WTC11 (cell line): ENCODE data around the gene DGUOK. TPM values are rescaled to one million over a fixed set of nuclear protein-coding genes. Genes with fewer than 3 reads are reported as not detected.

Source experiments
- ATAC-seq: fragments of 200-7000 bp; cut with Tn5 transposase; 2 replicates; pipeline ENCODE4 v1.10.0; 2021; ENCODE audit warnings: mild to moderate bottlenecking, moderate library complexity
- CTCF ChIA-PET: fragments of 300-600 bp; sonication (Branson Sonifier 250); formaldehyde crosslinking; loops from one replicate; lab custom pipeline; 2021; ENCODE audit warnings: antibody characterized with exemption; lab: Charles Lee
- POLR2A ChIA-PET: fragments of 350-600 bp; sonication (Branson Sonifier 250); formaldehyde crosslinking; loops from one replicate; lab custom pipeline; 2021; ENCODE audit warnings: antibody characterized with exemption; lab: Charles Lee
- DNase-seq: peaks from one replicate; pipeline ENCODE4 v3.0.0; 2021; ENCODE audit warnings: low spot score
- H3K27ac Mint-ChIP-seq: 2 replicates; pipeline ENCODE4 v1.8.0; 2021; ENCODE audit warnings: mixed read lengths
- H3K27me3 Mint-ChIP-seq: 2 replicates; pipeline ENCODE4 v1.8.0; 2021; ENCODE audit warnings: low read depth, mild to moderate bottlenecking, moderate library complexity, mixed read lengths
- H3K36me3 Mint-ChIP-seq: 2 replicates; pipeline ENCODE4 v1.8.0; 2021; ENCODE audit warnings: mixed read lengths
- H3K4me1 Mint-ChIP-seq: 2 replicates; pipeline ENCODE4 v1.8.0; 2022; ENCODE audit warnings: mixed read lengths
- H3K4me3 Mint-ChIP-seq: 2 replicates; pipeline ENCODE4 v1.8.0; 2021; ENCODE audit warnings: mild to moderate bottlenecking, moderate library complexity, mixed read lengths
- H3K9me3 Mint-ChIP-seq: 2 replicates; pipeline ENCODE4 v1.8.0; 2021; ENCODE audit warnings: mixed read lengths
- CTCF ChIP-seq: fragments of 200-600 bp; IDR thresholded peaks from 2 replicates; pipeline ENCODE4 v1.8.0; 2022; ENCODE audit warnings: antibody characterized with exemption
- E2F1 ChIP-seq: sonication (generic); formaldehyde crosslinking; IDR thresholded peaks from 2 replicates; pipeline ENCODE4 v1.8.0; 2022; ENCODE audit warnings: mild to moderate bottlenecking, missing genetic modification reagents
- ELF4 ChIP-seq: sonication (generic); formaldehyde crosslinking; IDR thresholded peaks from 2 replicates; pipeline ENCODE4 v1.8.1; 2022; ENCODE audit warnings: low read depth, mild to moderate bottlenecking, moderate library complexity, missing genetic modification reagents
- ESRRA ChIP-seq: sonication (generic); formaldehyde crosslinking; IDR thresholded peaks from 2 replicates; pipeline ENCODE4 v1.8.1; 2022; ENCODE audit warnings: mild to moderate bottlenecking, missing genetic modification reagents, borderline replicate concordance
- FOXP1 ChIP-seq: sonication (generic); formaldehyde crosslinking; IDR thresholded peaks from 2 replicates; pipeline ENCODE4 v1.8.0; 2022; ENCODE audit warnings: missing genetic modification reagents, mild to moderate bottlenecking, moderate library complexity, borderline replicate concordance
- FOXP4 ChIP-seq: sonication (generic); formaldehyde crosslinking; IDR thresholded peaks from 2 replicates; pipeline ENCODE4 v1.8.0; 2022; ENCODE audit warnings: mild to moderate bottlenecking, missing genetic modification reagents
- MAX ChIP-seq: sonication (generic); formaldehyde crosslinking; IDR thresholded peaks from 2 replicates; pipeline ENCODE4 v1.8.0; 2022; ENCODE audit warnings: mild to moderate bottlenecking, missing genetic modification reagents
- MXD4 ChIP-seq: fragments of 250-450 bp; sonication (Bioruptor Pico); IDR thresholded peaks from 2 replicates; pipeline ENCODE4 v1.8.0; 2021; ENCODE audit warnings: mild to moderate bottlenecking, moderate library complexity, borderline replicate concordance
- NR2C2 ChIP-seq: sonication (generic); formaldehyde crosslinking; IDR thresholded peaks from 2 replicates; pipeline ENCODE4 v1.8.0; 2022; ENCODE audit warnings: mild to moderate bottlenecking, missing genetic modification reagents
- OVOL2 ChIP-seq: fragments of 250-450 bp; sonication (Bioruptor Pico); IDR thresholded peaks from 2 replicates; pipeline ENCODE4 v1.9.0; 2021; ENCODE audit warnings: mild to moderate bottlenecking, borderline replicate concordance
- PRRX2 ChIP-seq: fragments of 250-450 bp; sonication (Bioruptor Pico); IDR thresholded peaks from 2 replicates; pipeline ENCODE4 v1.8.0; 2021; ENCODE audit warnings: mild to moderate bottlenecking
- SMAD3 ChIP-seq: sonication (generic); formaldehyde crosslinking; IDR thresholded peaks from 2 replicates; pipeline ENCODE4 v1.8.0; 2022; ENCODE audit warnings: missing genetic modification reagents, mild to moderate bottlenecking, borderline replicate concordance
- TEAD1 ChIP-seq: sonication (generic); formaldehyde crosslinking; IDR thresholded peaks from 2 replicates; pipeline ENCODE4 v1.8.0; 2022; ENCODE audit warnings: mild to moderate bottlenecking, missing genetic modification reagents
- ZNF263 ChIP-seq: sonication (generic); formaldehyde crosslinking; IDR thresholded peaks from 2 replicates; pipeline ENCODE4 v1.8.1; 2022; ENCODE audit warnings: low read depth, mild to moderate bottlenecking, moderate library complexity, missing genetic modification reagents
- total RNA-seq: library from RNA; stranded (reverse); gene quantifications from 3 replicates; pipeline ENCODE4 v1.2.3, GENCODE V29; 2021
- TF ChIP-seq, protein P1 (sequence below): sonication (generic); formaldehyde crosslinking; IDR thresholded peaks from 2 replicates; pipeline ENCODE4 v1.8.1; 2022; ENCODE audit warnings: missing genetic modification reagents, borderline replicate concordance
- TF ChIP-seq, protein P2 (sequence below): sonication (generic); formaldehyde crosslinking; IDR thresholded peaks from 2 replicates; pipeline ENCODE4 v1.8.1; 2023; ENCODE audit warnings: mild to moderate bottlenecking, missing genetic modification reagents

DGUOK gene
- total RNA-seq, 1 experiment from 2014 or later, result 105 TPM

GRCh38 chr2:73981081-73982001 is 54.7 kb downstream of the DGUOK start (continued):
- TF ChIP-seq ELF4 (CRISPR knock-in tag), result no peak
- TF ChIP-seq E2F1 (CRISPR knock-in tag), result 0 out of 2 replicates have a peak, but pooled peaks have one; percentile 41
- TF ChIP-seq NR2C2 (CRISPR knock-in tag), result no peak
- TF ChIP-seq SMAD3 (CRISPR knock-in tag), result no peak
- TF ChIP-seq, protein P1, sequence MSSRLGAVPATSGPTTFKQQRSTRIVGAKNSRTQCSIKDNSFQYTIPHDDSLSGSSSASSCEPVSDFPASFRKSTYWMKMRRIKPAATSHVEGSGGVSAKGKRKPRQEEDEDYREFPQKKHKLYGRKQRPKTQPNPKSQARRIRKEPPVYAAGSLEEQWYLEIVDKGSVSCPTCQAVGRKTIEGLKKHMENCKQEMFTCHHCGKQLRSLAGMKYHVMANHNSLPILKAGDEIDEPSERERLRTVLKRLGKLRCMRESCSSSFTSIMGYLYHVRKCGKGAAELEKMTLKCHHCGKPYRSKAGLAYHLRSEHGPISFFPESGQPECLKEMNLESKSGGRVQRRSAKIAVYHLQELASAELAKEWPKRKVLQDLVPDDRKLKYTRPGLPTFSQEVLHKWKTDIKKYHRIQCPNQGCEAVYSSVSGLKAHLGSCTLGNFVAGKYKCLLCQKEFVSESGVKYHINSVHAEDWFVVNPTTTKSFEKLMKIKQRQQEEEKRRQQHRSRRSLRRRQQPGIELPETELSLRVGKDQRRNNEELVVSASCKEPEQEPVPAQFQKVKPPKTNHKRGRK (CRISPR knock-in tag), result no peak
- TF ChIP-seq PRRX2 (CRISPR knock-in tag), result no peak
- TF ChIP-seq ESRRA (CRISPR knock-in tag), result no peak
- TF ChIP-seq CTCF, result no peak
- TF ChIP-seq MXD4, result no peak
- no peak for TF ChIP-seq ZNF263 (CRISPR knock-in tag)
- TF ChIP-seq, protein P2, sequence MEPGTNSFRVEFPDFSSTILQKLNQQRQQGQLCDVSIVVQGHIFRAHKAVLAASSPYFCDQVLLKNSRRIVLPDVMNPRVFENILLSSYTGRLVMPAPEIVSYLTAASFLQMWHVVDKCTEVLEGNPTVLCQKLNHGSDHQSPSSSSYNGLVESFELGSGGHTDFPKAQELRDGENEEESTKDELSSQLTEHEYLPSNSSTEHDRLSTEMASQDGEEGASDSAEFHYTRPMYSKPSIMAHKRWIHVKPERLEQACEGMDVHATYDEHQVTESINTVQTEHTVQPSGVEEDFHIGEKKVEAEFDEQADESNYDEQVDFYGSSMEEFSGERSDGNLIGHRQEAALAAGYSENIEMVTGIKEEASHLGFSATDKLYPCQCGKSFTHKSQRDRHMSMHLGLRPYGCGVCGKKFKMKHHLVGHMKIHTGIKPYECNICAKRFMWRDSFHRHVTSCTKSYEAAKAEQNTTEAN (CRISPR knock-in tag), result 0 out of 2 replicates have a peak, but pooled peaks have one; percentile 27
- peak; percentile 27 for TF ChIP-seq MAX
- TF ChIP-seq TEAD1 (CRISPR knock-in tag), result 0 out of 2 replicates have a peak, but pooled peaks have one; percentile 57
- no peak for TF ChIP-seq FOXP1 (CRISPR knock-in tag)
- TF ChIP-seq FOXP4, result no peak

DNA sequence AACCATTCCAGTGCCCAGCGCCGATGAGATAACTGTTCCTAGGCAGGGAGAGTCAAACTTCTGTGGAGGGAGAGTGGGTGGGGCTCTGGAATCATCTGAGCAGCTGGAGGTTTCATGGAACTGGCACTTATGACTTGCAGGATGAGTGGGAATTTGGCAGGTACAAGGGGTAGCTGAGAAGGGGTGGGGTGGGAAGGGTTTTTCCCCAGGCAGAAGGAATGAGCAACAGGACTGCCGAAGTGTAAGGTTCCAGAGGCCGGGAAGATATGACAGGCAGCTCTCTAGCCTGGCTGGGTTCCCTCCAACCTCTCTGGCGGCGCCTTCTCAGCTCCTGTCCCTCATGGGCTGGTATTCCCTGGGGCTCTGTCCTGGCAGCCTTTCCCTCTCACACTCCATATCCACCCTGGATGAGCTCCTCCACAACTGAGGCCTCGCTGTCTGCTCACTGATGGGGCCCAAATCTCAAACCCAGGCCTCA is 55.5 kb downstream of the DGUOK start:
- Mint-ChIP-seq H3K27me3 (peaks cover 62% of the 10 kb centered on the region), H3K4me1 (peaks cover 66% of the 10 kb centered on the region), H3K36me3 (peaks cover 7% of the 10 kb centered on the region; the same call in 1 of the 2 replicates), H3K27ac (no peak overlapping the region), H3K4me3 (peak overlapping the region; percentile 83), H3K9me3 (no peaks in the 10 kb centered on the region)
- CTCF ChIA-PET, result interaction anchor here (1.1 to 1.4 kb wide), 2 partner anchors 74 to 138 kb away, joined by 3 read pairs; no protein-coding TSS in a partner anchor
- POLR2A ChIA-PET, result interaction anchor here (1.5 kb wide), 1 partner anchor 20 kb away, joined by 3 read pairs; no protein-coding TSS in a partner anchor
- DNase-seq (no peak), ATAC-seq (no peak)
- TF ChIP-seq OVOL2 (CRISPR knock-in tag) (no peak), MAX (no peak)
- TF ChIP-seq, all 79 proteins: peak for 0
